ENCODE measurements around the gene SBF1. TPM values are rescaled to one million over a fixed set of nuclear protein-coding genes. Genes with fewer than 3 reads are reported as not detected.

The SBF1 gene
- total and polyA plus RNA-seq, 9 donors: 1.9 to 86.0 (median 58.7) TPM

- Histone ChIP-seq H3K27ac (no peak overlapping the region), H3K4me1 (ENCODE audit: insufficient read depth) (peaks cover 14% of the 10 kb centered on the region), H3K4me3 (no peak overlapping the region), H3K9me3 (no peaks in the 10 kb centered on the region), H3K27me3 (no peaks in the 10 kb centered on the region), H3K36me3 (no peaks in the 10 kb centered on the region)
- intact Hi-C loops (cut with DNase I): no loop called here
- whole genome bisulfite sequencing, 3 donors: 81 to 91% (median 84%) methylated on average over 20 to 24 of the region's 24 CpGs
- TF ChIP-seq POLR2A (IDR thresholded peaks at IDR 0.05) (no peak), CTCF (IDR thresholded peaks at IDR 0.05) (no peak), EP300 (IDR thresholded peaks at IDR 0.05) (no peak)
- no peak for DNase-seq
Observed at GRCh38 chr22:50467341-50467740, 7.5 kb downstream of the SBF1 start.

GRCh38 chr22:50465066-50465930 is 9.5 kb downstream of the SBF1 start:
- WGBS, 3 donors: 84 to 87% (median 86%) methylated on average over 27 to 30 of the region's 30 CpGs
- TF ChIP-seq CTCF (IDR thresholded peaks at IDR 0.05) (no peak), POLR2A (IDR thresholded peaks at IDR 0.05) (no peak), EP300 (IDR thresholded peaks at IDR 0.05) (no peak)

GRCh38 chr22:50464451-50464850 is 10.4 kb downstream of the SBF1 start:
- H3K4me3 ChIP-seq: no peak overlapping the region
- intact Hi-C loops (cut with DNase I): no loop called here
- TF ChIP-seq CTCF (IDR thresholded peaks at IDR 0.05) (no peak), EP300 (IDR thresholded peaks at IDR 0.05) (no peak), POLR2A (IDR thresholded peaks at IDR 0.05) (no peak)
- H3K4me1 ChIP-seq (ENCODE audit: insufficient read depth): no peaks in the 10 kb centered on the region
- H3K9me3 ChIP-seq: no peaks in the 10 kb centered on the region
- 87 to 89% (median 89%) methylated on average over 24 of the region's 24 CpGs for whole genome bisulfite sequencing, 3 donors
- H3K27me3 ChIP-seq: no peaks in the 10 kb centered on the region
- DNase-seq: no peak
- no peaks in the 10 kb centered on the region for H3K36me3 ChIP-seq
- no peak overlapping the region for H3K27ac ChIP-seq

More at GRCh38 chr22:50465066-50465930, 9.5 kb downstream of the SBF1 start:
- H3K4me1 ChIP-seq (ENCODE audit: insufficient read depth): peaks cover 5% of the 10 kb centered on the region
- intact Hi-C loops (cut with DNase I): no loop called here
- H3K4me3 ChIP-seq: no peak overlapping the region
- no peak overlapping the region for H3K27ac ChIP-seq
- no peaks in the 10 kb centered on the region for H3K9me3 ChIP-seq
- no peak for DNase-seq
- no peaks in the 10 kb centered on the region for H3K27me3 ChIP-seq
- no peaks in the 10 kb centered on the region for H3K36me3 ChIP-seq

- Histone ChIP-seq H3K27me3 (no peaks in the 10 kb centered on the region), H3K9me3 (no peaks in the 10 kb centered on the region), H3K4me3 (no peak overlapping the region), H3K27ac (no peak overlapping the region), H3K36me3 (no peaks in the 10 kb centered on the region), H3K4me1 (ENCODE audit: insufficient read depth) (no peaks in the 10 kb centered on the region)
- TF ChIP-seq EP300 (IDR thresholded peaks at IDR 0.05) (no peak), CTCF (IDR thresholded peaks at IDR 0.05) (no peak), POLR2A (IDR thresholded peaks at IDR 0.05) (no peak)
- 87 to 93% (median 90%) methylated on average over 28 of the region's 28 CpGs for WGBS, 3 donors
- DNase-seq: no peak
- intact Hi-C loops (cut with DNase I): no loop called here
Observed at GRCh38 chr22:50463188-50463900, 11.5 kb downstream of the SBF1 start.

All from ovary (tissue), 9 donors.